ENCODE results near the gene RPS15. TPM values are rescaled to one million over a fixed set of nuclear protein-coding genes. Genes with fewer than 3 reads are reported as not detected.

The RPS15 gene
- polyA plus RNA-seq, 6 donors from 2014 or later = 2,496 to 3,315 (median 3,022) TPM

DNA sequence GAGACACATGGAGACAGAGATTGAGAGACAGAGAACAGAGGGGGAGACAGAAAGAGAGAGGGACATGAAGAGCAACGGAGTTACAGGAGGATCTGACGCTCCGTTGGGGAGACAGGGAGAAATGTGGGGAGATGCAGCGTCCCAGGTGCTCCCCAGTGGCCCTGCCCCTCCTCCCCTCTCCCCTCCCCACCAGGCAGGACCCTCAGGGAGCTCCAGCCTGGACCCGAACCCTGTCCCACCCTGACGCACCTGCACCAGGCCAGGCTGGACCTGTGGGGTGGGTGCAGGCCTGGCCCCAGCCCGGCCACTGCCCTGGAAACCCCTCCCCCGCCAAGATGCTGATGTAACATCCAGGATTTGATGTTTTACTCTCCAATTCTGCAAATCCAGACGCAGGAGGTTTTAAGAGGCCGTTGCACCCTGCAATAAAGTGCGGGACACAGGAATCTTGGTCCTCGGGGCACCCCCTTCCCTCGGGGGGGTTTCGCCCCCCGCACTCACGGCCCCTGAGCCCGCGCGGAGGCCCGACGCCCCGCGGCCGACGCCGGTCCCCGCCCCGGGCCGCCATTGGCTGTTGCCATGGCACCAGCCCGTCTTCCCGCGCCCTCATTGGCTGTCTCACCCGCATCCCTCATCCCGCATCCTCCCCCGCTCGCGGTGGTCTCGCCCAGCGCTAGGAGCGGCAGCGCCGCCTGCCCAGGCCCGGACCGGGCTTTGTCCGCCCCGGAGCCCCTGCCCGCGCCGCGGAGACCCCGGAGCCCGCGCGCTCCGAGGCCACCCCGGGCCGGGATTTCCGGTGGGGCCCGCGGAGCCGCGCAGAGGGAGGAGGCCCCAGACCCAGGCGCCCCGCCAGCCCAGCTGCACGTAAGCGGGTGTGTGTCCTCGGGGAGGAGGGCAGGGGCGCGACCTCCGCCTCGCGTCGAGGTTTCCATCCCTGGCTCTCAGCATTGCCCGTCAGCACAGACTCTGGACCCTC, 11.6 kb downstream of the RPS15 start, which contains the start of gene APC2:
TSS of gene APC2 (plus strand) at position 655 of the 976 bp plus-strand sequence. CDS start 2,881 bp downstream, outside the sequence.
- DNase-seq = no peak
- H3K4me3 Mint-ChIP-seq = peak within 1 kb of the TSS; percentile 5 to 87 (median 45)
- H3K9me3 Mint-ChIP-seq = peaks cover 0 to 3% (median 0%) of the 10 kb centered on the region in 7 donors
- H3K27me3 Mint-ChIP-seq = peaks cover 20 to 74% (median 63%) of the 10 kb centered on the region in 3 donors
- H3K4me1 Mint-ChIP-seq = peaks cover 27 to 33% (median 33%) of the 10 kb centered on the region in 3 donors
- peak within 1 kb of the TSS in 3 of 6 donors; percentile 37 to 70 (median 62) for H3K27ac Mint-ChIP-seq
- peak; percentile 15 to 22 for ATAC-seq (ENCODE audit: low read depth in 2 of 2)
- H3K36me3 Mint-ChIP-seq = peaks cover 0 to 23% of the 10 kb centered on the region in 2 donors

DNA sequence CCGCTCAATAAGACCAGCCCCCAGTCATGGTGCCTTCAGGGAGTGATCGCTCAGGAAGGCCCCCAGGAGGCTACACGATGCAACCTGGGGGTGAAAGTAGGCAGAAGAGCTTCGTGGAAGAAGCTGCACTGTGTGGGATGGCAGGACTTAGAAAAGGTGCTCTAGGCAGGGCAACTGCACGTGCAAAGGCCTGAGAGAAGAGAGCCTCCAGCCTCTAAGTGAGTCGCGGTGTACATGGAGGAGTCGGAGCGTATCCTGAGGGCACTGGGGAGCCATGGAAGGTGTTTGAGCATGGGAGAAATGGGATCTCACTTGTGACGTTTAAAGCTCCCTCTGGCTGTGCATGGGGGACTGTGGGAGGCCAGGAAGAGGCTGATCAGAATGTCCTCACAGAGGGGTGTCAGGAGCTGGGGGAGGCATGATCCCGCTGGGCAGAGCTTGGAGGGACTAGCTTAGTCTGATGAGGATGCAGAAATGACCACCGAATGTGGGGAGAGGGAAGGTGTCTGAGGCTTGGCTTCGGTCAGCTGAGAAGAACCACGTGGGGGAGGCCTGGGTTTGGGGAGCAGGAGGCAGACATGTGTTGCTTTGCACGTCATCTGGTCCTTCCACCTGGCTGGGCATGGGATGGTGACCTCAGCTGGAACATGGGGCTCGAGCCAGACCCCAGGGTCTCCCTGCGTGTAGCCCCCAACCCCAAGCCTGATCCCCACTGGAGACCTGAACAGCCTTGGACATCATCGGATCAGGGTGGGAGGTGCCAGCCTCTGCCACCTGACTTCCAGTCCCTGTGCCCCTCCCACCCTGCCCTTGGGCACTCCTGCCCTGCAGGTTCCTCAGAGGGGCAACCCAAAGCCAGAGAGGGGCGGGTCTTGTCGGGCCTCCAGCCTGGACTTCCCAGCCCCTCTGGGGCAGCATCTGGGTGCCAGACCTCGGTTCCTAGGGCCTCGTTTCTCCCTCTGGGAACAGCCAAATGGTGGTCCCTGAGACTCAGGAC, 12.8 kb downstream of the RPS15 start:
- DNase-seq (no peak), ATAC-seq (ENCODE audit: low read depth in 2 of 2) (no peak)
- Mint-ChIP-seq H3K9me3 (peaks cover 0 to 3% (median 2%) of the 10 kb centered on the region in 7 donors), H3K4me1 (peaks cover 36 to 41% (median 39%) of the 10 kb centered on the region in 3 donors), H3K27ac (peak overlapping the region in 1 of 6 donors; percentile 37), H3K4me3 (peak overlapping the region in 5 of 8 donors; percentile 5 to 69 (median 43)), H3K36me3 (peaks cover 0 to 23% of the 10 kb centered on the region in 2 donors), H3K27me3 (peaks cover 24 to 82% (median 76%) of the 10 kb centered on the region in 3 donors)

DNA sequence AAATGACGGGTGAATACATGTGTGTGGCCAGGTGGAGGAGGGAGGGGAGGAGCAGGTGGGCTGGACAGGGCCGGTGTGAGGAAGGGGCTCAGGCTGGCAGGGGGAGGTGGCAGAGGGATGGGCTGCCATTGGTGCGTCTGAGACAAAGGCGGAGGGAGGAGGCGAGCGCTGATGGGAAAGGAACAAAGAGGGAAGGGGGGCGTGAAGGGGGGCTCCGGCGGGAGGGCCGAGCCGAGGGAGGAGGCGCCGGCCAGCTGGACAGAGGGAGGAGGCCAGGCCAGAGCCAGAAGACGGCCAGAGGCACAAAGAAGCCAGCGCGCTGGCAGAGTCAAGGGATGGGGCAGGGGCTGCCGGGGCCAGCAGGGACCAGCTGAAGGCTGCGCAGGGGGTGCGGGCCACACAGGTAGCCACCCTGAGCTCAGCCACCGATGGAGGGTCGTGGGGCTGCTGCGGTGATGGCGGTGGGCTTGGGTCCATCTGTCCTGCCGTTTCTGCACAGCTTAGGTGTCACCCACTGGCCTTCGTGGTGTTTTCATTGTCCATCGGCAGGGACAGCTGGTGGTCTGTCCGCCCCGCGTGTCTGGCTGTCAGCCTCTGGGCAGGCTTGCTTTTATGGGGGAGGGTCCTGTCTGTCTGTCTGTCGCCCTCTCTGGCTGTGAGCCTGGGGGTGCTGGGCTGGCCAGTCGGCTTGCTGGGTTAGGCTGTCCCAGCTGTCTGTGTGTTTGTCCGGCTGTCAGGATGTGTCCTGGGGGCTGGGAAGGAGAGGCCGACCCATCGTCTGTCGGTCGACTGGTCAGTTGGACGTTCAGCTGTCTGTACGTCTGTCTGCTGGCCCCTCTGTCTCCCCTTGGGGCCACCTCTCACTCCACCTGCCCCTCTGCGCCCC, 14.0 kb downstream of the RPS15 start:
- Mint-ChIP-seq H3K4me3 (peak overlapping the region in 2 of 8 donors; percentile 18 to 71), H3K36me3 (peaks cover 0 to 23% of the 10 kb centered on the region in 2 donors), H3K27me3 (peaks cover 24 to 78% (median 74%) of the 10 kb centered on the region in 3 donors), H3K9me3 (peaks cover 0 to 3% (median 2%) of the 10 kb centered on the region in 7 donors), H3K27ac (peak overlapping the region in 1 of 6 donors; percentile 49), H3K4me1 (peaks cover 36 to 39% (median 37%) of the 10 kb centered on the region in 3 donors)
- ATAC-seq (ENCODE audit: low read depth in 2 of 2) (no peak), DNase-seq (no peak)

DNA sequence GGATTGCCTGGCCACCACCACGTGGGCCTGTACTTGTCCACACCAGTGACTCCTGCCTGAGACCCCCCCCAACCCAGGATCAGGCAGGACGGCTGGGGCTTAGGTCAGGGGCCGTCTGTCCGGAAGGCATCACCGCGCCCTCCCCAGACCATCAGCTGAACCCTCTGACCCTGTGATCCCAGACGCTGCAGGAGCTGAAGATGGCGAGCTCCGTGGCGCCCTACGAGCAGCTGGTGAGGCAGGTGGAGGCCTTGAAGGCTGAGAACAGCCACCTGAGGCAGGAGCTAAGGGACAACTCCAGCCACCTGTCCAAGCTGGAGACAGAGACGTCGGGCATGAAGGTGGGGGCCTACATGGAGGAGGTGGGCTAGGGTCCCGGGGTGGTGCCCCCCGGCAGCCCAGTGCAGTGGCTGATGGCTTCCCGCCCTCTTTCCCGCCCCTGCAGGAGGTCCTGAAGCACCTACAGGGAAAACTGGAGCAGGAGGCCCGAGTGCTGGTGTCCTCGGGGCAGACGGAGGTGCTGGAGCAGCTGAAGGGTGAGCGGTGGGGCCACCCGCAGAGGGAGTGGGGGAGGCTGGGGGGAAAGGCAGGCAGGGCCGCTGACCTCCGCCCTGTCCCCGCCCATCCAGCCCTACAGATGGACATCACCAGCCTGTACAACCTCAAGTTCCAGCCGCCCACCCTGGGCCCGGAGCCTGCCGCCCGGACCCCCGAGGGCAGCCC, 14.8 kb downstream of the RPS15 start:
- ATAC-seq (ENCODE audit: low read depth in 2 of 2) (no peak), DNase-seq (no peak)
- Mint-ChIP-seq H3K36me3 (peaks cover 0 to 23% of the 10 kb centered on the region in 2 donors), H3K4me3 (peak overlapping the region in 1 of 8 donors; percentile 18), H3K27ac (peak overlapping the region in 1 of 6 donors; percentile 24), H3K27me3 (peaks cover 24 to 76% (median 66%) of the 10 kb centered on the region in 3 donors), H3K9me3 (peaks cover 0 to 3% (median 2%) of the 10 kb centered on the region in 7 donors), H3K4me1 (peaks cover 34 to 37% (median 36%) of the 10 kb centered on the region in 3 donors)

DNA sequence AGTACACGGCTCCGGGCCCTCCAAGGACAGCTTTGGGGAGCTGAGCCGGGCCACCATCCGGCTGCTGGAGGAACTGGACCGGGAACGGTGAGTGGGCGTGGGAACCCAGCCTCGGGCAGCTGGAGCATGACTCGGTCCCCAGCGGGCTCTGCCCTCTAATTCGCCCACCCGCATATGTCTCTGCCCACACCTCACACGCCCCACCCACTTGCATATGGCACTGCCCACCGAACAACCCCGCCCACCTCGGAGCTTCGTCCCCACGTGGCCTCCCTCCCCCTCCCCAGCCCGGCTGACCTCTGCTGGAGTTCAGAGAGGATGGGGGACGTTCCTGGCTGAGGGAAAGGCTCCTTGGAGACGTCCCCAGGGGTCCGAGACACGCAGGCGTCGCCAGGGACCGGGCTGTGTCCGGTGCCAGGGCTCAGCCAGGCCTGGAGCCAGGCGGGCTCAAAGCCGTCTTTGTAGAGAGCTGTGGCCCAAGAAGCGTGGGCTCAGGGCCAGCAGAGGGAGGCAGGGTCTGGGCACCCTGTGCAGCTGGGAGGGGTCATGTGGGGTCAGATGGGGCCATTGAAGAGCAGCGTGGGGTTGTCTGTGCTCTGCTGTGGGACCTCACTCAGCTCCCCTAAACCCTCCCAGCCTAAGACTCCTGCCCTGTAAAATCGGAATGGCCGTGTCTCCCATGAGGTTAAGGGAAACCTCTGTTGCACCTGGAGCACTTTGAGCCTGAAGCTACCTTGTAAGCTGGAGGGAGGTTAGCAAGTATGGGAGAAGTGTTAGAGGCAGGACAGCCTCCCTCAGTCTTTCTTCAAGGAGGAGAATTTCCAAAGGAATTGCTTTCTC, 15.5 kb downstream of the RPS15 start:
- peak overlapping the region in 6 of 8 donors; percentile 22 to 85 (median 60) for H3K4me3 Mint-ChIP-seq
- H3K36me3 Mint-ChIP-seq = peaks cover 0 to 23% of the 10 kb centered on the region in 2 donors
- no peak for ATAC-seq (ENCODE audit: low read depth in 2 of 2)
- H3K4me1 Mint-ChIP-seq = peaks cover 31 to 36% (median 36%) of the 10 kb centered on the region in 3 donors
- peaks cover 0 to 3% (median 2%) of the 10 kb centered on the region in 7 donors for H3K9me3 Mint-ChIP-seq
- peaks cover 28 to 74% (median 61%) of the 10 kb centered on the region in 3 donors for H3K27me3 Mint-ChIP-seq
- DNase-seq = no peak
- H3K27ac Mint-ChIP-seq = peak overlapping the region in 3 of 6 donors; percentile 78 to 82 (median 79)

DNA sequence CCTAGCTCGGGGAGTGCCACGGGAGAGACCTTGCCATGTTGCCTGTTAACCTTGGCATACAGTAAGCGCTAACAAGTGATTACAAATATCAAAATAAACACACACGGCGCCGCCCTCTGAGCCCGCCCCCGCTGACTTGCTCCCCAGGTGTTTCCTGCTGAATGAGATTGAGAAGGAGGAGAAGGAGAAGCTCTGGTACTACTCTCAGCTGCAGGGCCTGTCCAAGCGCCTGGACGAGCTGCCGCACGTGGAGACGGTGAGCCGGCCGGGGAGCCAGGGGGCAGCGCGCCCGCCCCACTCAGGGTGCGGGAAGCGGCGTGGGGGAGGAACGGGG, 16.8 kb downstream of the RPS15 start:
- DNase-seq (peak; percentile 39), ATAC-seq (ENCODE audit: low read depth in 2 of 2) (peak; percentile 61 to 64)
- peak overlapping the region in 1 of 6 donors; percentile 49 for H3K27ac Mint-ChIP-seq
- peak overlapping the region; percentile 30 to 76 (median 68) for H3K4me3 Mint-ChIP-seq
- peaks cover 28 to 30% (median 28%) of the 10 kb centered on the region in 3 donors for H3K4me1 Mint-ChIP-seq
- peaks cover 21 to 71% (median 58%) of the 10 kb centered on the region in 3 donors for H3K27me3 Mint-ChIP-seq
- H3K9me3 Mint-ChIP-seq = peaks cover 0 to 3% (median 2%) of the 10 kb centered on the region in 7 donors
- H3K36me3 Mint-ChIP-seq = peaks cover 0 to 16% of the 10 kb centered on the region in 2 donors

DNA sequence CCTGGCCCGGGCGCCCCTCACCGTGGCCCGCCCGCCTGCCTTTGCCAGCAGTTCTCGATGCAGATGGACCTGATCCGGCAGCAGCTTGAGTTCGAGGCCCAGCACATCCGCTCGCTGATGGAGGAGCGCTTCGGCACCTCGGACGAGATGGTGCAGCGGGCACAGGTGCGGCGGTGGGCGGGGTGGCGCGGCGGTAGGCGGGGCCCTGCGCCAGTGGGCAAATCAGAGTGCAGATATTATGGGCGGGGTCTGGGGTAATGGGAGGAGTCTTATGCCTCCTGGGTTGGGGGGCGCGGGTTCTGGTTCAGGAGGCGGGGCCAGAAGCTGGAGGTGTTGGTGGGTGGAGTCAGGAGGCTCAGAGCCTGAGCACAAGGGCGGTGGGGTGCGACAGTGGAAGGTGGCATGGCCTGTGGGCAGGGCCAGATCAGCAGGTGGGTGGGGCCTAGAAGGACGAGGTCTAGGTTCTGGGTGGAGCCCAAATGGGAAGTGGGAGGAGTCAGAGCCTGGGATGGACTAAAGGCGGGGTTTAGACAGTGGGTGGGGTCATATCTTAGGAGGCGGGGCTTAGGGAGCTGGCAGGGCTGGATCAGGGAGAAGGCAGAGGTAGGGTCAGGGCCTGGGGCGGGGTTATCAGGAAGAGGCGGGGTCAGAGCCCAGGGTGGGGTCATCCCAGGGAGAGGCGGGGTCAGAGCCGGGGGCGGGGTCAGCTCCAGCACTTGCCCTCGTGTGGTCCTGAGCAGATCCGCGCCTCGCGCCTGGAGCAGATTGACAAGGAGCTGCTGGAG, 17.3 kb downstream of the RPS15 start:
- DNase-seq (no peak), ATAC-seq (ENCODE audit: low read depth in 2 of 2) (peak; percentile 52 to 57)
- Mint-ChIP-seq H3K9me3 (peaks cover 0 to 3% (median 2%) of the 10 kb centered on the region in 7 donors), H3K36me3 (peaks cover 0 to 14% of the 10 kb centered on the region in 2 donors), H3K4me3 (peak overlapping the region; percentile 29 to 85 (median 68)), H3K27ac (peak overlapping the region in 2 of 6 donors; percentile 64 to 76), H3K4me1 (peaks cover 27% of the 10 kb centered on the region in 3 donors), H3K27me3 (peaks cover 19 to 68% (median 54%) of the 10 kb centered on the region in 3 donors)

DNA sequence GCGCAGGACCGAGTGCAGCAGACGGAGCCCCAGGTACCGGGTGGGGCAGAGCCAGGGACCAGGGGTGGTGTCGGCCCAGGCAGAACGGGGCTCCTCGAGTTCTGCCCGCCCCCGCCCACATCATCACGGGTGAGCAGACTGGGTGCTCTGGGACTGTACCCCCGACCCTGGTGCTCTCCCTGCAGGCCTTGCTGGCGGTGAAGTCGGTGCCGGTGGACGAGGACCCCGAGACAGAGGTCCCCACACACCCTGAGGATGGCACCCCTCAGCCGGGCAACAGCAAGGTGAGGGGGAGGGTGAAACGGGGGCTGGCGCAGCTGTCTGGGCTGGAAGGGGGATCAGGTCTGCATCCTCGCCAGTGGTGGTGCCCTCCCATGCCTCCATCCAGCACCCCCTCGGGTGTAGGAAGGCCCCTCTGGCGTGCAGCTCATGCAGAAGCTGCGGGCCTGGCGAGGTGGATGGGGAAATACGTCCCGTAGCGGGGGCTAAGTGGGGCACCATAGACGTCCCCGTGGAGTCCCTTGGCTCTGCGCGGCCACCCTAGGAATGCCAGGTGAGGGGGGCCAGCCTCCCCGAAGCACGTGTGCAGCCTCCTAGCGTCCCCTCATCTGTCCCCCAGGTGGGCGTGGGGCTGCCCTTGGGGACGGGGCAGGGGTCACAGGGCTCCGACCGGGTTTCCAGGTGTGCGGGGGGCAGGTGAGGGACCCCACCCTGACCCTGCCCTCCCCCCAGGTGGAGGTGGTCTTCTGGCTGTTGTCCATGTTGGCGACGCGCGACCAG, 18.1 kb downstream of the RPS15 start:
- Mint-ChIP-seq H3K4me1 (peaks cover 21 to 23% (median 22%) of the 10 kb centered on the region in 3 donors), H3K36me3 (peaks cover 0 to 8% of the 10 kb centered on the region in 2 donors), H3K27me3 (peaks cover 13 to 60% (median 46%) of the 10 kb centered on the region in 3 donors), H3K9me3 (peaks cover 0 to 3% (median 2%) of the 10 kb centered on the region in 7 donors), H3K4me3 (peak overlapping the region in 2 of 8 donors; percentile 26 to 71), H3K27ac (no peak overlapping the region)
- ATAC-seq (ENCODE audit: low read depth in 2 of 2) (no peak), DNase-seq (no peak)

DNA sequence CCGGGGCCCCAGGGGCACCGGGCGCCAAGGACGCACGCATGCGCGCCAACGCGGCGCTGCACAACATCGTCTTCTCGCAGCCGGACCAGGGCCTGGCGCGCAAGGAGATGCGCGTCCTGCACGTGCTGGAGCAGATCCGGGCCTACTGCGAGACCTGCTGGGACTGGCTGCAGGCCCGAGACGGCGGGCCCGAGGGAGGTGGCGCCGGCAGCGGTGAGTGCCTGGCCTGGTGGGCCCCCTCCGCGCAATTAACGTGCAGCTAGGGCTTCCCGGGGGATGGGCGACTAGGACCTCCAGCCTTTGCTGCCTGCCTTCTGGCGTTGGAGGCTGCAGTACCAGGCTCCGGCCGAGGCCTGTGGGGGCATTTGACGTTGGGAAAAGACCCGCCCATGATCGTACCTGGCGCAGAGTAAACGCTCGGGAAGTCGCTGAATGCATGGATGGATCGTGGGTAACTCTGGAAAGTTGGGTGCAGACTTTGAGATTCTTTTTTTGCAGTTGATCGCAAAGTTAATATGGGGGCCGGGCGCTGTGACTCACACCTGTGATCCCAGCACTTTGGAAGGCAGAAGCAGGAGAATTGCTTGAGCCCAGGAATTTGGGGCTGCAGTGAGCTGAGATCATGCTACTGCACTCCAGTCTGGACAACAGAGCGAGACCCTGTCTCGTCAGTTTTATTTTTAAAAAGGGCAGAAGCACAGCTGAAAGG, 19.0 kb downstream of the RPS15 start:
- ATAC-seq (ENCODE audit: low read depth in 2 of 2) (no peak), DNase-seq (no peak)
- Mint-ChIP-seq H3K9me3 (peaks cover 0 to 3% (median 2%) of the 10 kb centered on the region in 7 donors), H3K36me3 (peaks cover 0 to 8% of the 10 kb centered on the region in 2 donors), H3K4me1 (peaks cover 20 to 22% (median 21%) of the 10 kb centered on the region in 3 donors), H3K27me3 (peaks cover 13 to 51% (median 38%) of the 10 kb centered on the region in 3 donors), H3K27ac (peak overlapping the region in 1 of 6 donors; percentile 69), H3K4me3 (no peak overlapping the region)
